ENCODE measurements around the gene C17orf75.

- TF ChIP-seq CTCF (IDR thresholded peaks at IDR 0.05) (no peak), POLR2AphosphoS5 (IDR thresholded peaks at IDR 0.05) (no peak), POLR2A (IDR thresholded peaks at IDR 0.05) (no peak)
These were observed 27.3 kb downstream of the C17orf75 start for GRCh38 chr17:32314636-32315035.
